Right ventricle myocardium inferior (tissue), 1 donor: ENCODE data around the gene PTCD2. TPM values are rescaled to one million over a fixed set of nuclear protein-coding genes. Genes with fewer than 3 reads are reported as not detected.
"Not testable (repeated sequence)": the region's sequence is repeated elsewhere in the genome, so short reads cannot be mapped to it uniquely, and the experiment has no call there.

Source experiments
- ATAC-seq: fragments of 200-7000 bp; cut with Tn5 transposase; one replicate; pipeline ENCODE4 v1.9.1; 2020; ENCODE audit warnings: mild to moderate bottlenecking, moderate library complexity
- DNase-seq: peaks from one replicate; pipeline ENCODE4 v3.0.0; 2021; ENCODE audit errors: missing footprints
- intact Hi-C: fragments of 100-400 bp; cut with DNase I; formaldehyde crosslinking; loops from one replicate; pipeline ENCODE4 v1.11.0; 2022
- total RNA-seq: library from RNA; stranded (reverse); fragmentation: NEBNext Ultra II Directional; extraction: Animal tissue kit (Norgen Biotek cat#: 25700); gene quantifications from one replicate; pipeline ENCODE4 v1.2.1, GENCODE V29; 2021
- donor health status: DM: no; HTN: yes; CAD: no; lungs with severe emphysema.

PTCD2 gene
- total RNA-seq, 1 donor from 2014 or later = 15.5 TPM

DNA sequence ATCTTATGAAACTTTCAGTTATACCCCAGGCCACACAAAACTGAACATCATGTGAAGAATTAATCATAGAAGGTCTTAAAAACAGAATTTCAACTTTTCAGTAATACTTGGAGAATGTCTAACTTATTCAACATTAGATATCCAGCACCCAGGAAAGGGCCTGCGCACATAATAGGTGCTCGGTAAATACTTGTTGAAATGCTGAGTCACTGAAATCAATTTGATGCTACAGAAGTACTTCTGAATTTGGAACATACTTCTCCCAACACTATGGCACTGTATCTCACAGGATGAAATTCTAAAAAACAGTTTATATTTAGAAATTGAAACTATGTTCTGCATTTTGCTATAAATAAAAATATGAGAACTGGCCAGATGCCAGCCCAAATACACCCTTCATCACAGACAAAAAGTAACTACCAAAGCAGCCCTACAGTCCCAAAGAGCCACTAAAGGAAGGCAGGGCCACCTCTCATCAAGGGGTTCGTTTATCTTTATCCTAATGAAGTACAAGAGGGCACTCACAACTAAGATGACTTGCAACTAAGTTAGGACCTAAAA lies 26.6 kb upstream of the PTCD2 start:
- DNase-seq (no peak), ATAC-seq (peak; percentile 44)

DNA sequence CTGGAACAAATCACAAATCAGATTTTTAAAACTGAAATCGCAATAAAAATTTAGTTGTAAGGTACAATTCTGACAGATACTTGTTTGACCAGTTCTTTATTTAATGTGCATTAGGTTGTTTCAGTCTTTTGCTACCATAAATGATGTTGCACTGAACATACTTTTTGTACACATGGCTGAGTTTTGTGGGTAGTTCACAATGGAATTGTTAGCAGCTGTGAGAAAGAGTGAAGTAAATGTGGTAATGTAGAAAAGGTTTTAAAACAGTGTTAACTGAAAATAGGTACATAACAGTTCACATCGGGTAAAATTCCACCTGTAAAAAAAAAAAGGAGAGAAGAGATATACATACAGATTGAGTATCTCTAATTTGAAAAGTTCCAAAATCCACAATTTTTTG lies 25.7 kb upstream of the PTCD2 start:
- intact Hi-C loops = no loop called here
- ATAC-seq (no peak), DNase-seq (no peak)

More for the DNA sequence above, 26.6 kb upstream of the PTCD2 start:
- intact Hi-C loops = no loop called here

DNA sequence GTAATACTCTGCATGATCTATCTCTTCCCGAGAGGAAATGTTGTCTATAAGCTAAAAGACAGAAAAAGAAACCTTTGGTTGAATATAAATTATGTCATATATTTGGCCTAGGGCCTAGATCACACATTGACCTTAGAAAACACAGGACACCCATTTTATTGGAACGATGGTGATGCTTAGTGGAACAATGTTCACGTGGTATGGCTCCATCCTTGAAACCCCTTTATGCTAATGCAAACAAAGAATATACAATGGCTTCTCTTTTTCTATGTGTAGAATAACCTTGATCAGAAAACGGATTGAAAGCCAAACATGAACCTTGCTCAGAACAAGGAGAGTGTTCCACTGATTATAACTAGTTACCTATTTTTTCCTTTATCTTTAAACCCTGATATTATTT lies 24.6 kb upstream of the PTCD2 start:
- intact Hi-C loops = no loop called here
- DNase-seq (no peak), ATAC-seq (no peak)

DNA sequence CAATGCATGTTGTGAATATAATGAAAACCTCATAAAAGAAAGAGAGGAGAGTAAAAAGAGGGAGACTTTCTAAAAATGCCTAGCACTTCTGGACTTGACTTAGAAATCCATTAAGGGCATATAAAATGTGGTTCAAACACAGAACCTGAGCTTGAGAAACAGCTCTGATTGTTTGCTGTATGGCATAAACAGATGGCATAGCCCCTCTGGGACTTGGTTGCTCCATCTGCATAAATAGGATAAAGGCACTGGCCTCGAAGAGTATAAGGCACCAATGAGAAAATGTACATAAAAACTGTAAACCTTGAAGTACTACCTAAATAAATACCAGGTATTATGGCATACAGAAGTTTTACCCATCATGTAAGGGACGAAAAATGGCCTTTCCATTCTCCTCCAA lies 23.9 kb upstream of the PTCD2 start:
- ATAC-seq = no peak
- intact Hi-C loops = no loop called here
- no peak for DNase-seq

DNA sequence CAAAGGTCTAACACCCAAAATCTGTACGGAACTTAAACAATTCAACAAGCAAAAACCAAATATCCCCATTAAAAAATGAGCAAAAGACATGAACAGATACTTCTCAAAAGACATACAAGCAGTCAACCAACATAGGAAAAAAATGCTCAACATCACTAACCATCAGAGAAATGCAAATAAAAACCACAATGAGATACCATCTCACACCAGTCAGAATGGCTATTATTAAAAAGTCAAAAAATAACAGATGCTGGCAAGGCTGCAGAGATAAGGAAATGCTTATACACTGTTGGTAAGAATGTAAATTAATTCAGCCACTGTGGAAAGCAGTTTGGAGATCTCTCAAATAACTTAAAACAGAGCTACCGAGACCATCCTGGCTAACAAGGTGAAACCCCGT lies 22.0 kb upstream of the PTCD2 start:
- DNase-seq, intact Hi-C loops: not testable (repeated sequence)

DNA sequence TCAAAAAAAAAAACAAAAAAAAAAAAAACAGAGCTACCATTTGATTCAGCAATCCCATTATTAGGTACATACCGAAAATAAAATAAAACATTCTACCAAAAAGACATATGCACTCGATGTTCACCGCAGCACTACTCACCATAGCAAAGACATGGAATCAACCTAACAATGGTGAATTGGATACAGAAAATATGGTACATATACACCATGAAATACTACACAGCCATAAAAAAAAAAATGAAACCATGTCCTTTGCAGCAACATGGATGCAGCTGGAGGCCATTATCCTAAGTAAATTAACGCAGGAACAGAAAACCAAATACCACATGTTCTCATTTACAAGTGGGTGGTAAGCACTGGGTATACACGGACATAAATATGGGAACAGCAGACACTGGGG lies 21.5 kb upstream of the PTCD2 start:
- intact Hi-C loops = no loop called here
- ATAC-seq (no peak), DNase-seq (no peak)

More for the DNA sequence above, 22.0 kb upstream of the PTCD2 start:
- not testable (repeated sequence) for ATAC-seq

DNA sequence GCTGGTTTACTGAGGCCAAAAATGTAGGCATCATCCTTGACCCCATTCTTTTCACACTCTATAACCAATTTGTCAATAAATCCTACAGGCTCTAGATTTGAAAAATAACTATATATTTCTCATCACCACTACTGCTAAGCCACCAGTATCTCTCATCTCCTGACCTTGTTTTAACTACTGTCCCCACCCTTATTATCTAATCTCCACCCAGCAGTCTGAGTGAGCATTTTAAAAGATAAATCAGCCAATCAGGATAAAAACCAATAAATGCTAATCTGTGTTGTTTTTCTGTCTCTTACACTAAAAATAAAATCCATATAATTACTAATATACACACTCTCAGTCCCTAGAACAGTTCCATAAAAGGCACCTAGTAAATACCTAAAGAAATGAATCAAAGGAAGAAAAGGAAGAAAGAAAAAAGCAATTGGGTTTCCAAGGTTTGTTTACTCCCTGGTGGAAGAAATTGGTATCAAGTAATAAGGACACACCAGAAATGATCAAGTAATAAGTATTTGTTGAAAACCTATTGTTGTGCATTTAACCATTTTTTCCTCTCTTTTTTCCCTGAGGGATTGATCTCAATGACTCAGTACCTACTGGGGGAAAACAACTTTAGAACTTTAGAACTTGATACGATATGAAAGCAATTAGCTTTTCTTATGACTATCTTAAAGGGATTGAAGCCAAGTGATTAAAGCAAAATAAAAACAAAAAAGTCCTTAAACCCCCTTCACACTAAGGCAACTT lies 19.4 kb upstream of the PTCD2 start:
- ATAC-seq = no peak
- DNase-seq = no peak
- intact Hi-C loops = no loop called here

DNA sequence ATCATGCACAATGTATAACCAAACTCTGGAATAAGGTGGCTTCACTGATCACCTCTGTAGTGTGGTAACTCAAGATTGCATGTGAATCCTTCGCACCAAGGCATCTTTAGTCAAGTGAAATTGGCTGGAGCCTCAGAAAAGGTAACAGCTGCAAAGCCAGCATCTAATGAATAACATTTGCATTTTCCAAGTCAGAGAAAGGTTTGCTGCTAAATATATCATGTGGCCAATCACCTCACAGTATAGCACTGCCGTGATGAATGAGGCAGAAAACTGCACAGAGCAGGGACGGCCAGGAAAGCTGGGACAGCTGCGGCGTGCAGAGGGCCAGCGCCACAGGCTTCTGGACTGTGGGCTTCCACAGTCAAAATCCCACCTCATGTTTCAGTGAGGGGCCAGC lies 18.6 kb upstream of the PTCD2 start:
- intact Hi-C loops = no loop called here
- ATAC-seq = no peak
- no peak for DNase-seq

DNA sequence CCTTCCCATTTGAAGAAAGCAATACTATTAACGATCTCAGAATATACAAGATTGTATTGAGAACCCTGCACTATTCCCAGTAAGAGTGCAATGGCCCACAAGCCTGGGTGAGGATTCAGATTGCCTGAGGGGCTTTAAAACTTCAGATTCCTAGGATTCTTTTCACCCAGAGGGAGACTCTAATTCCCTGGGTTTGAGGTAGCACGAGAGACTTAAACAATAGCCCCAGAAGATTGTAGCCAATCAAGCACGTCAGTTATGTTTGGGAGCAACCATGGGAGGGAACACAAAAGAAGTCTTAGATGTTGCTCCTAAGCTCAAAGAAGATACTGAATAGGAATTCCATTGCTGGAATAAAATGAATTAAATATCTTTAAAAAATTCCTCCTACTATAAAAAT lies 18.0 kb upstream of the PTCD2 start:
- DNase-seq (no peak), ATAC-seq (no peak)
- intact Hi-C loops = no loop called here

DNA sequence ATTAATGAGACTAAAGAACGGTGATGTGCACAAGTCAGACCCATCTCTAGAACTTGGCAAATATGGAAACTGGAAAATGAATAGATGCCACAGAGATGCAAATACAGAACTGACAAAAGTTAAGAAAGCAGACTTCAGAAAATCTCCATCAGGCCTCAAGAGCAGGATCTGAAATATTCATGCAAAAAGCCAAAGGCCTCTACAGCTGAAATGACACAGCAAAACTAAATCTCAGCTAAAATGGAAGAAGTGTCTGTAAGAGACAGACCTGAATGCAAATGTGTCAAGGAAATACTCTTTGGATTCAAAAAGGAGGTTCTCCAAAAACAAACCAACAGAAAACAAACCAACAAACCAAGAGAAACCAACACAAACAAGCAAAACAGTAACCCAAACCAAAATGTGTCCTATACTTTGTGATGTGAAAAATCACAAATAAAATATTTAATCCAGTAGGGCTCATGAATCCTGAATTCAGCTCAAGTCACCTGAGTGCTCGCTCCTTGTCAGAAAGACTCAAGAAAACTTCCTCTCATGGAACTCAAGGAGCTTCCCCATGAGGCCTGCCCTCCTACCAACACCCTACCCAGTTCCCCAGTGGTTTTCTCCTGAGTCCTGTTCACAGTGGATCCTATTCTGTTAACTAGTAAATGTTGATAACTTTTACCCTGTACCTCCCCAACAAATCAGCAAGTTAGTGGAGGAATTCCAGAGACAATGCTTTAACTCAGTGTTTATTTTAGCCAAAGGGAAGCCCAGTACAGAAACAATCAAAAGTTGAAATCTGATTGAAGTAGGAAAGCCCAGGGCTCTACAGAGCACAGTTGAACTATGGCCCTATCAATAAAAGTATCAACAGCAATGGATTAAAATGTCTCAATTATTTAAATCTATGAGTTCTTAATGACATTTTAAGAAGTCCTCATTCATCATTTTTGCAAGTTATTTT lies 14.7 kb upstream of the PTCD2 start:
- ATAC-seq = no peak
- no peak for DNase-seq
- intact Hi-C loops = no loop called here

DNA sequence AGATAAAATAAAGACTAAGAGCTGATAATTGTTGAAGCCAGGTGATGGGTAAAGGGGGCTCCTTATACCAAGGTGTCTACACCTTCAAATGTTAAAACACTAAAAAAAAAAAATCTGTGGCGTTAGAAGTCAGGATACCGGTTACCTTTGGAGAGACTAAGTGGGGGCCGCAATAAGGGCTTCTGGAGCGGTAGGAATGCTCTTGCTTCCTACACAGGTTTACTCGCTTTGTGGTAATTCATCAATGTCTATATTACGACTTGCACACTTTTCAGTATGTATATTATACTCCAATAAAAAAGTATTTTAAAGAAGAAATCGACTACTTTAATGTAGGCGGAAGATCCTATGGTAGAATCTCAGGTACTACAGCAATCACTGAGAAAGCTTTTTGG lies 12.6 kb upstream of the PTCD2 start:
- intact Hi-C loops = loop anchor here (1.0 kb wide), 1 partner anchor 169 kb away; no protein-coding TSS in a partner anchor
- DNase-seq (no peak), ATAC-seq (no peak)

DNA sequence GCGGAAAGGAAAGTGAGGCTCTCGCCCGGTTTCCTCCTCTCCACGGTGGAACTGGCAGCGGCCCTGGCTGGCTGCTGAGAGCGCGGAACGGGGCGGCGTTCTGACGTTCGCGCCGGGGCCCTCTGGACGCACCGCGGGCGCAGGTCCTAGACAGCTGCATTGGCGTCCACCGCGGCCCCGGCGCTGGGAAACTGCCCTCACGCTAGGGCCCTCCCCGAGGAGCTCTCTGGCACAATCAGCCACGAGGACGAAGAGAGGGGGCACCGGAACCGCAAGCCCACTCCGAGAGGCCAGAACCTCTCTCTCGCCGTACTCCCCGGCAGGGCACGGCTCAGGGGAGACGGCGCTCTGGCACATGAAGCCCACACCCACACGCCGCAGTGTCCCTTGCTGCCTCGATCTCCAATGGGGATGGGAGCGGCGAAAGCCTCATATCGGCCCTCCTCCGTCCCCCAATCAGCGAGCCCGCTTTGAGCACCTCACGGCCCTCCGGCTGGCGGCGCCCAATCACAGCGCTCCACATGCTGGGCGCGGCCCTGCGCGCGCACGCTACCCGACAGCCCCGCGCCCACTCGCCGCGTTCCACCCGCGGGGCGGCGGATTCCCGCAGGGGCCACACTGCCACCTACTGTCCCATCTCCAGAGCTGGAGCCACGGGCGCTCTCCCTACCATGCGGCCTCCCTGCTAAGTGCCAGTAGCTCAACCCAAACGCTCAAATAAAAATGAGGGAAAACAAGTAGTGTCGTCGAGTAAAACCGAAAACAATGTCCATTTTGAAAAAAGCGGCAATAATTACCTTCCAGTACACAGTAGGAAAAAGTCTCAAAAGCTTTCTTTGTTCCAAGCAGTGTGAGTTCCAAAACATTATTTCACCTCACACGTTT lies 12.0 kb upstream of the PTCD2 start:
- DNase-seq (peak; percentile 99), ATAC-seq (peak; percentile 99)
- intact Hi-C loops = loop anchor here (1.0 kb wide), 2 partner anchors 170 to 525 kb away; no protein-coding TSS in a partner anchor

DNA sequence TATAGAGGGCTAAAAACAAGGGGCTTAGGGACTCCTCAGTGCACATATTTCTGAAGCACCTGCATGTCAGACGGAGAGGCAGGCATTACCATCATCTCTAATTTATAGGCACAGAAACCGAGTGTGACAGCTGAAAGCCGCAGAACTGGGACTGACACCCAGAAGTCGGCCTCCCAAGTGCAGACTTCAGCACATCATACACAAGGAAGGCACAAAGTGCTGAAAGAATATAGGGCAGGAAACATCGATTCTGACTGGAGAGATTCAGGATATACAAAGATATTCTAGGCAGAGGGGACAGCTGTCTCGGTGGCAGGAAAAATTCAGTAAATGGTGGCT lies 11.4 kb upstream of the PTCD2 start:
- DNase-seq = no peak
- no peak for ATAC-seq
- intact Hi-C loops = loop anchor here (1.0 kb wide), 1 partner anchor 526 kb away; no protein-coding TSS in a partner anchor

DNA sequence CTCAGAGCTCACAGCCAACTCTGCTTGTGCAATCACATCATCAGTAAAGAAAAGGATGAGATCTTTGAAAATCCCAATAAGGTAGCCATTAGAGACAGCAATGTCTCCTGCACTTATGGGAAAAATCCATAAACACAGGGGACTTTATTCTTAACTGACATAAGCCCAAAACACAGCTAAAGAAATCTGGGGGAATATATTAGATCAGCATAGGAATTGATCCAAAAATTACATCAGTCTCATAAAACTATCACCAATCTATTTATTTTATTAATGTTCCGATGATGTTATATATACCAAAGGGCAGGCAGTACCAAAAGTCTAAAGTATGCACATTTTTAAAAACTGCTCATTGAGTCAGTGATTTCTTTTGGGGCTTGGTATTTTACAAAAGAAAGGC lies 7.0 kb upstream of the PTCD2 start:
- ATAC-seq = no peak
- intact Hi-C loops = no loop called here

DNA sequence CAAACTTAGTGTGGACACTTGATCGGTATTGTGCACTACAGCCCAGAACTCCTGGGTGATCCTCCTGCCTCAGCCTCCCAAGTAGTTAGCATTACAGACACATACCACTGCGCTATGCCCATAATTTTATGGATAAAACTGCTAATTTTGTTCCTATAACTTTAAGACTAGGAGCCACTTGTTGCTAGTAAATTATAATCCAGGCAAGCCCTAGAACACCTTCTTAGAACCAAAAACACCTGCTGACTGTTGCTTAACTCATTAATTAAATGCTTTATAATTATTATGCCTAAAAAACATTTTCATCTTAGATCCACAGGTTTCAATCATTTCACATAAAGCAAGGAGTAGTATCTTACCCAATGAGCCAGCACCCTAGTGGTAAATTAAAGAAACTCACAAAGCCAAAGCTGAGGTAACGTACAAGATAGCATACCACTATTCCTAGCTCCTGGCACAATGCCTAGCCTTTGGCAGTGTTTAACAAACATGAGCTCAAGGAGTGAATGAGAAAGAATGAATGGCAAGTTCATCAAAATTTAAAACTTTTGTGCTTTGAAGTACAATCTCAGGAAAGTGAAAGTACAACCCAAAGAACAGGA lies 5.5 kb upstream of the PTCD2 start:
- DNase-seq (no peak), ATAC-seq (peak; percentile 71)
- intact Hi-C loops = no loop called here

More for the DNA sequence above, 7.0 kb upstream of the PTCD2 start:
- no peak for DNase-seq

DNA sequence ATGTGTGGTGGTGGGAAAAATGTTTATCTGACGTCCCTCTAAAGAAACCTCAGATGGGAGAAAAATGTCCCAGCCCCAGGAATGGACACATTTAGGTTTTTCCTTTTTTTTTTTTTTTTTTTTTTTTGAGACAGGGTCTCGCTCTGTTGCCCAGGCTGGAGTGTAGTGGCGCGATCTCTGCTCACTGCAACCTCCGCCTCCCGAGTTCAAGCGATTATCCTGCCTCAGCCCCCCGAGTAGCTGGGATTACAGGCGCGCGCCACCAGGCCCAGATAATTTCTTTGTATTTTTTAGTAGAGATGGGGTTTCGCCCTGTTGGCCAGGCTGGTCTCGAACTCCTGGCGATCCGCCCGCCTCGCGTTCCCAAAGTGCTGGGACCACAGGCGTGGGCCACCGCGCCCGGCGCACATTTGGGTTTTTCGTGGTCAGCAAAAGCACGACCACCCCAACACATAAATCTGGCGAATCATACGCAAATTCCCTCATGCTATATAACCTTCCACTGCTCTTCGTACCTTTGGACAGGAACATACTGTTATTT lies 668 bp upstream of the PTCD2 start:
- peak; percentile 67 for DNase-seq
- ATAC-seq, intact Hi-C loops: not testable (repeated sequence)

DNA sequence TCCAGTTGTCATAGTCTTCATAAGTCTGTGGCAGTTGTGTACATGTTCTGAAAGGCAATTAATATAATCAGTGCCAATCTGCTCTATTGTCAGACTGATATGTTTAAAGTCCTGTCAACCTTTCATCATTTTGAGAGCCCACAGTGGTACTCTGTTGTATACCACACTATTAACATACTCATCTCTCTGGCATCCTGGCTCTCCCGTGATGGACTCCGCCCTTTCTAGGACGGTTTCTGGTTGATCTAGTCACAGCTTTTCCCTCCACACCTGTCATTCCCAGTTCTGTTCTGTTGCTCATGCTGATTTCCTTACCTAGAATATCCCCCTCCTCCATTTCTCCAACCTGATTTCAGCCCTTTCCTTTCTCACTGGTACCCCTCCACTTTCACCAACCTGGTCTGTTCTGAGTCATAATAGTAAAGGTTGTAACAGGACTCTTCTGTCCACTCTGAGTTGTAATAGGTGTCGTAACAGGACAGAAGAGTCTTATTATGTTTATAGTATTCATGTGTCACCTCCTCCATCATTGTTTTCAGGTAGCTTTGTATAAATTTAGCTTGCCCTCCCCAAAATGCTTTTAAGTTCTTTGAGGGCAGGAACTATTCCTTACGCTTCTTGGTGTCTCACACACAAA lies 4.1 kb downstream of the PTCD2 start:
- intact Hi-C loops = no loop called here
- ATAC-seq = no peak
- DNase-seq = no peak
